Adrenal gland (tissue), 12 donors: ENCODE results near the gene CREB3L4. TPM values are rescaled to one million over a fixed set of nuclear protein-coding genes. Genes with fewer than 3 reads are reported as not detected.
A peak's percentile ranks its signal among the peaks of the same experiment; 100 is the strongest.

ENCODE experiments used
- DNase-seq, 7 donors: peaks; one replicate each; pipeline ENCODE4 v3.0.0-alpha.2; 2019 to 2020
- H3K27ac ChIP-seq, 5 donors: fragments of 200-600 bp; sonication (generic) in 4 of 5; 1 replicate in 3 of 5; 2 replicates in 2 of 5; pipeline versions ENCODE4 v1.5.1 to v1.8.0; 2016 to 2020; ENCODE audit warnings: mild to moderate bottlenecking in 1 of 5
- H3K27me3 ChIP-seq: fragments of 200-600 bp; 2 replicates; pipeline ENCODE4 v1.8.0; 2021
- H3K36me3 ChIP-seq, 2 donors: fragments of 200-600 bp; replicated peaks in 1 of 2; 1 replicate in 1 of 2; 2 replicates in 1 of 2; pipeline versions ENCODE4 v1.5.1 to v1.8.0; 2018 to 2022
- H3K4me1 ChIP-seq, 2 donors: fragments of 200-600 bp; replicated peaks in 1 of 2; 1 replicate in 1 of 2; 2 replicates in 1 of 2; pipeline versions ENCODE4 v1.5.1 to v1.8.0; 2018 to 2021
- H3K4me3 ChIP-seq, 4 donors: fragments of 200-600 bp; sonication (generic) in 3 of 4; one replicate each; pipeline ENCODE4 v1.5.1; 2016 to 2018
- H3K9me3 ChIP-seq, 3 donors: fragments of 200-600 bp; sonication (generic) in 1 of 3; replicated peaks in 1 of 3; 1 replicate in 2 of 3; 2 replicates in 1 of 3; pipeline versions ENCODE4 v1.5.1 to v1.8.0; 2016 to 2021
- CTCF ChIP-seq, 6 experiments: fragments of 450-650 bp in 4 of 6; fragments of 200-600 bp in 2 of 6; sonication (generic) in 1 of 6; IDR thresholded peaks; 1 replicate in 5 of 6; 2 replicates in 1 of 6; pipeline versions ENCODE4 v1.5.1 to v1.8.0; 2016 to 2021; ENCODE audit warnings: antibody characterized with exemption in 6 of 6, mild to moderate bottlenecking in 2 of 6, moderate library complexity in 1 of 6
- POLR2A ChIP-seq, 2 donors: fragments of 450-650 bp; IDR thresholded peaks; one replicate each; pipeline ENCODE4 v1.6.1; 2017; ENCODE audit warnings: antibody characterized with exemption in 2 of 2, mild to moderate bottlenecking in 2 of 2, moderate library complexity in 1 of 2
- WGBS, 4 donors: extraction: QIAGEN DNeasy Blood & Tissue Kit in 2 of 4; methylation state at CpG; one replicate each; pipeline versions ENCODE4 v1.1.5 to v1.1.7; 2013 to 2017; 5-methylcytosine and 5-hydroxymethylcytosine counted together
- intact Hi-C, 2 donors: fragments of 100-400 bp; cut with DNase I; formaldehyde crosslinking; loops; one replicate each; pipeline versions ENCODE4 v1.14.1 to v1.15.0; 2022 to 2023
- polyA plus RNA-seq, 3 donors: library from polyadenylated mRNA; stranded (reverse); fragments of 200-250 nt in 2 of 3; fragments of 350-450 nt in 1 of 3; fragmentation: Illumina TruSeq in 1 of 3; extraction: RNeasy Lipid Tissue Mini Kit (QIAGEN cat#74804) in 1 of 3; gene quantifications; one replicate each; pipeline ENCODE4 v1.2.3, GENCODE V29; 2013 to 2014
- total RNA-seq, 9 donors: library from RNA; depleted of rRNA in 4 of 9; stranded (reverse); fragments of >200 nt in 4 of 9; fragments of 120-200 nt in 1 of 9; fragmentation: NEBNext Ultra II Directional in 1 of 9; extraction: Animal tissue kit (Norgen Biotek cat#: 25700) in 1 of 9; gene quantifications; one replicate each; pipeline versions ENCODE4 v1.1.0 to v1.2.4, GENCODE V29; 2013 to 2023
- donor health status: healthy with polysubstance abuse.
- donor health status: Bipolar disorder and iron deficiency.
- donor health status: DM: yes; HTN: yes; CAD: no.
- donor health status: DM: no; HTN: no; CAD: no.
- donor health status: DM: no; HTN: no; CAD: no.
- donor health status: DM: yes; HTN: yes; CAD: no.

The CREB3L4 gene
- total and polyA plus RNA-seq, 12 donors, result 5.1 to 21.8 (median 15.1) TPM

- DNase-seq, result peak; percentile 98 to 100 (median 99)
- Histone ChIP-seq H3K4me3 (peak within 1 kb of the TSS; percentile 66 to 92 (median 83)), H3K27me3 (no peaks in the 10 kb centered on the region), H3K36me3 (peaks cover 0 to 22% of the 10 kb centered on the region in 2 donors), H3K4me1 (peaks cover 28 to 53% of the 10 kb centered on the region in 2 donors), H3K9me3 (no peaks in the 10 kb centered on the region), H3K27ac (peak within 1 kb of the TSS; percentile 78 to 93 (median 82))
- WGBS, 4 donors, result 0 to 1% (median 1%) methylated on average over 36 to 74 of the region's 75 CpGs
- TF ChIP-seq POLR2A (IDR thresholded peaks at IDR 0.05), result peak; percentile 45 to 79
- TF ChIP-seq CTCF (IDR thresholded peaks at IDR 0.05), result no peak
- intact Hi-C loops, result no loop called here
These were observed 9.4 kb upstream of the CREB3L4 start, which contains the start of gene CRTC2 for GRCh38 chr1:153958111-153958960. Gene CRTC2, minus strand, starts transcription at chr1:153958612. Its CDS starts 115 bp downstream, at chr1:153958497.

- Histone ChIP-seq H3K9me3 (no peaks in the 10 kb centered on the region), H3K36me3 (peaks cover 0 to 18% of the 10 kb centered on the region in 2 donors), H3K27me3 (no peaks in the 10 kb centered on the region), H3K4me1 (peaks cover 31 to 55% of the 10 kb centered on the region in 2 donors), H3K4me3 (peak overlapping the region in 1 of 4 donors; percentile 81), H3K27ac (peak overlapping the region in 3 of 5 donors; percentile 46 to 92 (median 58))
- intact Hi-C loops, result no loop called here
- 16 to 22% (median 20%) methylated on average over 4 of the region's 4 CpGs for WGBS, 4 donors
- peak in 1 of 7 donors; percentile 48 for DNase-seq
- TF ChIP-seq POLR2A (IDR thresholded peaks at IDR 0.05), result no peak
- TF ChIP-seq CTCF (IDR thresholded peaks at IDR 0.05), result no peak
These were observed 8.8 kb upstream of the CREB3L4 start for GRCh38 chr1:153958961-153959260.

- DNase-seq, result no peak
- Histone ChIP-seq H3K27ac (peak overlapping the region in 3 of 5 donors; percentile 46 to 92 (median 58)), H3K4me1 (peaks cover 35 to 61% of the 10 kb centered on the region in 2 donors), H3K27me3 (no peaks in the 10 kb centered on the region), H3K9me3 (no peaks in the 10 kb centered on the region), H3K36me3 (peaks cover 0 to 18% of the 10 kb centered on the region in 2 donors), H3K4me3 (peak overlapping the region in 1 of 4 donors; percentile 81)
- intact Hi-C loops, result no loop called here
- TF ChIP-seq CTCF (IDR thresholded peaks at IDR 0.05), result no peak
- TF ChIP-seq POLR2A (IDR thresholded peaks at IDR 0.05), result no peak
- WGBS, 4 donors, result 52 to 74% (median 66%) methylated on average over 3 of the region's 3 CpGs
These were observed 8.2 kb upstream of the CREB3L4 start for GRCh38 chr1:153959454-153959853.

- intact Hi-C loops, result no loop called here
These were observed 7.5 kb upstream of the CREB3L4 start for GRCh38 chr1:153960206-153960605.

More at GRCh38 chr1:153960206-153960605, 7.5 kb upstream of the CREB3L4 start:
- TF ChIP-seq CTCF (IDR thresholded peaks at IDR 0.05) (no peak), POLR2A (IDR thresholded peaks at IDR 0.05) (no peak)
- no peak for DNase-seq
- Histone ChIP-seq H3K9me3 (no peaks in the 10 kb centered on the region), H3K36me3 (peaks cover 0 to 18% of the 10 kb centered on the region in 2 donors), H3K4me1 (peaks cover 35 to 62% of the 10 kb centered on the region in 2 donors), H3K27me3 (no peaks in the 10 kb centered on the region), H3K4me3 (no peak overlapping the region), H3K27ac (peak overlapping the region in 2 of 5 donors; percentile 92 to 96)
- 87 to 100% (median 92%) methylated on average over 2 to 11 of the region's 11 CpGs for WGBS, 4 donors
